Peyer's patch (tissue), 4 donors: ENCODE data around the gene CCDC116. TPM values are rescaled to one million over a fixed set of nuclear protein-coding genes. Genes with fewer than 3 reads are reported as not detected.

Experiments used
- DNase-seq, 3 donors: peaks; one replicate each; pipeline ENCODE4 v3.0.0-alpha.2; 2017 to 2019
- H3K27ac ChIP-seq, 4 donors: fragments of 200-600 bp; sonication (generic); one replicate each; pipeline ENCODE4 v1.5.1; 2016 to 2019
- H3K27me3 ChIP-seq, 2 donors: fragments of 200-600 bp; sonication (generic); one replicate each; pipeline ENCODE4 v1.5.1; 2019
- H3K36me3 ChIP-seq, 3 donors: fragments of 200-600 bp; sonication (generic); one replicate each; pipeline ENCODE4 v1.5.1; 2016 to 2019
- H3K4me1 ChIP-seq, 4 donors: fragments of 200-600 bp; sonication (generic); one replicate each; pipeline ENCODE4 v1.5.1; 2016 to 2019
- H3K4me3 ChIP-seq, 4 donors: fragments of 200-600 bp; sonication (generic); 1 replicate in 3 of 4; 2 replicates in 1 of 4; pipeline ENCODE4 v1.5.1; 2016 to 2019; ENCODE audit warnings: mild to moderate bottlenecking in 1 of 4
- H3K9me3 ChIP-seq, 4 donors: fragments of 200-600 bp; sonication (generic); one replicate each; pipeline ENCODE4 v1.5.1; 2016 to 2019; ENCODE audit warnings: mild to moderate bottlenecking in 1 of 4
- CTCF ChIP-seq, 6 experiments: fragments of 450-650 bp in 4 of 6; fragments of 200-600 bp in 2 of 6; sonication (generic) in 1 of 6; IDR thresholded peaks; one replicate each; pipeline ENCODE4 v1.5.1; 2017 to 2019; ENCODE audit warnings: antibody characterized with exemption in 6 of 6, mild to moderate bottlenecking in 3 of 6, moderate library complexity in 1 of 6
- POLR2A ChIP-seq, 2 donors: fragments of 450-650 bp; IDR thresholded peaks; one replicate each; pipeline ENCODE4 v1.5.1; 2017; ENCODE audit warnings: antibody characterized with exemption in 2 of 2, mild to moderate bottlenecking in 2 of 2, moderate library complexity in 2 of 2
- total RNA-seq, 4 donors: library from RNA; depleted of rRNA; stranded (reverse); fragments of >200 nt; gene quantifications; one replicate each; pipeline ENCODE4 v1.1.0, GENCODE V29; 2016

CCDC116 gene
- total RNA-seq, 4 donors from 2014 or later = 0.80 to 2.6 TPM; not detected in 2

- Histone ChIP-seq H3K27me3 (no peaks in the 10 kb centered on the region), H3K27ac (no peak overlapping the region), H3K36me3 (peaks cover 0 to 42% (median 0%) of the 10 kb centered on the region in 3 donors), H3K4me3 (no peak overlapping the region), H3K9me3 (no peaks in the 10 kb centered on the region), H3K4me1 (peaks cover 0 to 16% (median 8%) of the 10 kb centered on the region in 4 donors)
- TF ChIP-seq CTCF (IDR thresholded peaks at IDR 0.05) (no peak), POLR2A (IDR thresholded peaks at IDR 0.05) (no peak)
- DNase-seq = no peak
Observed at GRCh38 chr22:21624880-21625791, 7.4 kb upstream of the CCDC116 start.

- peaks cover 0 to 36% (median 0%) of the 10 kb centered on the region in 3 donors for H3K36me3 ChIP-seq
- no peaks in the 10 kb centered on the region for H3K9me3 ChIP-seq
- peaks cover 0 to 16% (median 10%) of the 10 kb centered on the region in 4 donors for H3K4me1 ChIP-seq
- H3K4me3 ChIP-seq = no peak overlapping the region
- TF ChIP-seq CTCF (IDR thresholded peaks at IDR 0.05) = no peak
- TF ChIP-seq POLR2A (IDR thresholded peaks at IDR 0.05) = no peak
- no peaks in the 10 kb centered on the region for H3K27me3 ChIP-seq
- no peak for DNase-seq
- no peak overlapping the region for H3K27ac ChIP-seq
Observed at GRCh38 chr22:21626073-21626734, 6.4 kb upstream of the CCDC116 start.

- no peak for DNase-seq
- no peak for TF ChIP-seq CTCF (IDR thresholded peaks at IDR 0.05)
- TF ChIP-seq POLR2A (IDR thresholded peaks at IDR 0.05) = no peak
- no peaks in the 10 kb centered on the region for H3K27me3 ChIP-seq
- H3K4me3 ChIP-seq = no peak overlapping the region
- H3K9me3 ChIP-seq = no peaks in the 10 kb centered on the region
- H3K36me3 ChIP-seq = peaks cover 0 to 33% (median 0%) of the 10 kb centered on the region in 3 donors
- H3K4me1 ChIP-seq = peaks cover 0 to 16% (median 10%) of the 10 kb centered on the region in 4 donors
- H3K27ac ChIP-seq = no peak overlapping the region
Observed at GRCh38 chr22:21626735-21627469, 5.7 kb upstream of the CCDC116 start.

GRCh38 chr22:21628386-21629254 lies 3.9 kb upstream of the CCDC116 start:
- H3K27ac ChIP-seq = peak overlapping the region; percentile 78 to 97 (median 88)
- H3K27me3 ChIP-seq = no peaks in the 10 kb centered on the region
- H3K4me1 ChIP-seq = peaks cover 0 to 16% (median 10%) of the 10 kb centered on the region in 4 donors
- DNase-seq = peak in 2 of 3 donors; percentile 27 to 55
- peaks cover 0 to 16% (median 0%) of the 10 kb centered on the region in 3 donors for H3K36me3 ChIP-seq
- H3K9me3 ChIP-seq = no peaks in the 10 kb centered on the region
- H3K4me3 ChIP-seq = peak overlapping the region; percentile 84 to 98 (median 90)
- no peak for TF ChIP-seq POLR2A (IDR thresholded peaks at IDR 0.05)
- TF ChIP-seq CTCF (IDR thresholded peaks at IDR 0.05) = no peak
